ENCODE results near the gene TSFM.
A peak's percentile ranks its signal among the peaks of the same experiment; 100 is the strongest.

TSFM gene

DNA sequence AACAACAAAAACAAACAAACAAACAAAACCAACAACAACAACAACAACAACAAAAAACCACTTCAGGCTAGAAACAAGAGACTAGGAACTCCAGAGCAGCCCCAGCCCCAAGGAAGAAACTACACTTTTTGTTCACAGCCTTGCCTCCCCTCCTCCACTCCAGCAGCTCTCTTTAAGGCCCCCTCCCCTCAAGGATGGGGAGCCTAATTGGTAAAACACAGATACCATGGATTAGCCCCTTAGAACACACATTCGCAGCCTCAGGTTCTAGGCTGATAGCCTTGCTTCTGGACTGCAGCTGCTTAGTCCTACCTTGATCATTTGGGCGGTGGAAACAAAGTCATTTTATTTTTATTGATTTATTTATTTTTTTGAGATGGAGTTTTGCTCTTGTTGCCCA is 47.8 kb downstream of the TSFM start:
- H3K4me3 ChIP-seq (ENCODE audit: low read depth, low read length): no peak overlapping the region
- DNase-seq (ENCODE audit: low read depth): no peak
- TF ChIP-seq, protein P1, sequence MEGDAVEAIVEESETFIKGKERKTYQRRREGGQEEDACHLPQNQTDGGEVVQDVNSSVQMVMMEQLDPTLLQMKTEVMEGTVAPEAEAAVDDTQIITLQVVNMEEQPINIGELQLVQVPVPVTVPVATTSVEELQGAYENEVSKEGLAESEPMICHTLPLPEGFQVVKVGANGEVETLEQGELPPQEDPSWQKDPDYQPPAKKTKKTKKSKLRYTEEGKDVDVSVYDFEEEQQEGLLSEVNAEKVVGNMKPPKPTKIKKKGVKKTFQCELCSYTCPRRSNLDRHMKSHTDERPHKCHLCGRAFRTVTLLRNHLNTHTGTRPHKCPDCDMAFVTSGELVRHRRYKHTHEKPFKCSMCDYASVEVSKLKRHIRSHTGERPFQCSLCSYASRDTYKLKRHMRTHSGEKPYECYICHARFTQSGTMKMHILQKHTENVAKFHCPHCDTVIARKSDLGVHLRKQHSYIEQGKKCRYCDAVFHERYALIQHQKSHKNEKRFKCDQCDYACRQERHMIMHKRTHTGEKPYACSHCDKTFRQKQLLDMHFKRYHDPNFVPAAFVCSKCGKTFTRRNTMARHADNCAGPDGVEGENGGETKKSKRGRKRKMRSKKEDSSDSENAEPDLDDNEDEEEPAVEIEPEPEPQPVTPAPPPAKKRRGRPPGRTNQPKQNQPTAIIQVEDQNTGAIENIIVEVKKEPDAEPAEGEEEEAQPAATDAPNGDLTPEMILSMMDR (IDR thresholded peaks at IDR 0.05; ENCODE audit: low read depth, low read length, missing control alignments): no peak

DNA sequence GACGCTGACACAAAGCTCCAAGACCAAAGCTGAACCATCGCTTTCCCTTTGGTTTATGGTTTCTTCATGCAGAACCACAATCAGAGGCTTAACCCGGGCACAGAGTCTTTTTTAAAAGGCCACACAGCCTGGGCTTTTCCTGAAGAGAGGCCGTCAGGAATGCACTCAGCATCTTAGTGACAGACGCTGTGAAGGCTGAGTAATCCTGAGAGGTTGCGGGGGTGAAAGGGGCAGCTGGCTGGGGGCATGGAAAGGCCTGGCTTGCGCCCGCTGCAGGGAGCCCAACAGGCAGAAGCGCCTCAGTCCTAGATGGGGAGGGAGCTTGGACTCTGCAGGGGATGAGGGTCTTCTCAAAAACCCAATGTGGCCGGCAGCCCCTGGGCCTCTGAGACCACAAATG is 50.4 kb downstream of the TSFM start:
- H3K4me3 ChIP-seq (ENCODE audit: low read depth, low read length): no peak overlapping the region
- TF ChIP-seq, protein P1 (IDR thresholded peaks at IDR 0.05; ENCODE audit: low read depth, low read length, missing control alignments): no peak
- DNase-seq (ENCODE audit: low read depth): no peak

DNA sequence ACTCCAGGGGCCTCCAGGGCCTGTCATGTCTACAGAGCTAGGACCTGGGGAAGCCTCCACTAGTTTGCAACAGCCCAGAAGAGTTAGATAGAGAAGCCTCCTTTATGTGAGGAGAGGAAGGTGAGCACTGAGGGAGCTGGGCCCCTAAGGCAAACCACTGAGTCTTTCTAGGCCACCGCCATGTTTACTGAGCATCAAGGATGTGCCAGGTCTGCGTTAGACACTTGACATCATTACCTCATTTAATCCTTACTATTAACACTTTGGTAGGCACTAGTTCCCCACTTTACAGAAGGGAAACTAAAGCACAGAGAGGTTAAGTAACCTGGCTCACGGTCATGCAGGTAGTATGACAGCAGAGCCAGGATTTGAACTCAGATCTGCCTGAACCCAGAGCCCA is 51.1 kb downstream of the TSFM start:
- H3K4me3 ChIP-seq (ENCODE audit: low read depth, low read length): no peak overlapping the region
- TF ChIP-seq, protein P1 (IDR thresholded peaks at IDR 0.05; ENCODE audit: low read depth, low read length, missing control alignments): no peak
- no peak for DNase-seq (ENCODE audit: low read depth)

DNA sequence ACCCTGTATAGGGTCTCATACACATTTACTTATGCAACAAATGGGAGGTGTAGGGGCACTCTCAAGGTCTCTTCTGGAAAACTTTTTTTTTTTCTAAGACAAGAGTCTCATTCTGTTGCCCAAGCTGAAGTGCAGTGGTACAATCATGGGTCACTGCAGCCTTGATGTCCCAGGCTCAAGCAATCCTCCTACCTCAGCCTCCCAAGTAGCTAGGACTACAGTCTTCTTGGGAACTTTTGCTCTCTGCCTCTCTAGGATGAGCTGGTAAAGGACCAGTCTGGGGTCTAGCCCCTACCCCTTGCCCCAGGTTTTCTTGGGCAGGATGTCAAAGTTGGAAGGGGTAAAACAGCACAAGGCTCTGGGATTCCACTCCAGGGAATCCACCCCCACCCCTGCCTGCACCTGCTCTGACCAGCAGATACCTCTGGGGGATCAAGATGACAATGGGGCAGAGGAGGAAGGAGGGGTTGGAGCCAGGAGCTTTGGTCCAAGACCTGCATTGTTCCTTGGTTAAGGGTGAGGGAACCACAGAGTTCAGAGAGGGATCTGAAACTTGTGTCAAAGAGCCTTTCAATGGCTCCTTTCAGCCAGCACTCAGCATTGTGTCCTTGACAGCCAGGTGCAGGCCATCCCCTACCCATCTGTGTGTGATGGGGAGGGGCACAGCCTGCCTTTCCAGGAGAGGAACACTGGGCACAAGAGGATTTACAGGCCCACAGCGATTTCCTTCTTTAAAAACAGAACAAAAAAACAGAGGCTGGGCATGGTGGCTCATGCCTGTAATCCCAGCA is 51.7 kb downstream of the TSFM start:
- TF ChIP-seq, protein P1 (IDR thresholded peaks at IDR 0.05; ENCODE audit: low read depth, low read length, missing control alignments): no peak
- no peak overlapping the region for H3K4me3 ChIP-seq (ENCODE audit: low read depth, low read length)
- no peak for DNase-seq (ENCODE audit: low read depth)

DNA sequence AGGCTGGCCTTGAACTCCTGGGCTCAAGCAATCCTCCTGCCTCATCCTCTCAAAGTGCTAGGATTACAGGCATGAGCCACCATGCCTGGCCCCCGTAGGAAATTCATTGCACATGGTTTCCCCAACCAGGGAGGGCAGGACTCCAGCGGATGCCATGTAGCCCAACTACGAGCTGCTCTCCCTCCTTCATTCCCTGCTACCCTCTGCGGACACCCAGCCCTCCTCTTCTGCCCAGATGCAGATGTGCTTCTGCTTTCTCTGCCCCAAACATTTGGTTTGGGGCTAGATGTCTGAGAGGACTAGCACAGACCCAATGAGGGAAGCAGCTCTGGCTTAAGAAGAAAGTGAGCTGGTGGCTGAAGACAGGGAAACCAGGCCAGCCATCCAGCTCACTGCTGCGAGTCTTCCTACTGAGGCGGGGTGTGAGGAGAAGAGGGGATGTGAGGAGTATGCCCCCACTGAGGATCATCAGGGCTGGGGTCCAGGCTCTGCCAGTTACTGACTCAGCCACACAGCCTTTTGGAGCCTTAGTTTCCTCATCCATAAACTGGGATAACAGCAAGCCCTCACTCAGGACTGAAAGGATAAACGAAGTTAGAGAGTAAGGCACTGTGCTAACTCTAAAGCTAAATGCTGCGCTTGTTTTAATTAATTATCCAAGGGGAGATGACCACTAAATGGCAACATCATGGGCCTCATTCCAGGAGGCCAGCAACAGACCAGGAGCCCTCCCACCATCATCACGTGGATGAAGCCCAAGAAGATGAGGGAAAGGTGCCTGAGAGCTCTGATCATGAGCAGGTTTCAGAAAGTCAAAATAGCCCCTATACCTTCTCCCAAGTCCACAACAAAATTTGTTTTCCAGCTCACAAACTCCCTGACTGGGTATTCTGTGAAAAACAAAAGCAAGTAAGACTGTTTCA is 53.0 kb downstream of the TSFM start:
- TF ChIP-seq, protein P1 (IDR thresholded peaks at IDR 0.05; ENCODE audit: low read depth, low read length, missing control alignments): no peak
- DNase-seq (ENCODE audit: low read depth): no peak
- H3K4me3 ChIP-seq (ENCODE audit: low read depth, low read length): peak overlapping the region; percentile 11; the same call in 1 of the 2 replicates

DNA sequence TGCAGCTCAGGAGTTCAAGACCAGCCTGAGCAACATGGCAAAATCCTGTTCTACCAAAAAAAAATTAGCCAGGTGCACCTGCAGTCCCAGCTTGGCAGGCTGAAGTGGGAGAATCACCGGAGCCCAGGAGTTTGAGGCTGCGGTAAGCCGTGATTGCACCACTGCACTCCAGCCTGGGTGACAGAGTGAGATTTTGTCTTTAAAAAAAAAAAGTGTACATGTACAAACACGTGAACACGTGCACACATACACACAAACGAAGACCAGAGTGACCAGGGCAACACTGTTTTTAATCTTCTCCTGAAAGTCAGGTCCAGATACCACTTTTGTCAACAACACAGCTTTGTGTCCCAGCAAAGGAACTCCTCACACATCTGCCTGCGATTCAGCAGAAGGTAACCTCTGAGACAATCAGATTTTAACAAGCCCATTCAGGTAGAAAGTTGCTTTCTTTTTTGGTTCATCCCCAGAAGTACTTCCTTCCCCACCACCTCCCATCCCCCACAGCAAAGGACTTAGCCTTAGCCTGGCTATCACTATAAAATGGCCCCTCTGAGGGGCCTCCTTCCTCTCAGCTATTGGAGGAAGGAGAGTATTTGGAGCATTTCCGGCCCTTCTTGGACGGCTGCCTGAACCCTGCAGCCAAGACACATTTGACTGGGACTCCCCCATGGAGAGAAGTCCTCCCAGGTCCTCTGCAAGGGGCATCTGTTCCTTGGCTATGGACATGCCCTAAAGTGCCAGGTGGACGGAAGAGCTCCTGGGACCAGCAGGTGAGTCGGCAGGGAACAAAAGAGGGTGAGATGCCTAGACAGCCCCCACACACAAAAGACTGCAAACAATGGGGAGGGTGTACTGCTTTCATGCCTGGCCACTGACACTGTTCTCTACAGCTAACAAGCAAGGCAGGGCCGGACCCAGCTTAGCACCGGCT is 54.1 kb downstream of the TSFM start:
- TF ChIP-seq, protein P1 (IDR thresholded peaks at IDR 0.05; ENCODE audit: low read depth, low read length, missing control alignments): no peak
- no peak for DNase-seq (ENCODE audit: low read depth)
- peak overlapping the region; percentile 29; the same call in 1 of the 2 replicates for H3K4me3 ChIP-seq (ENCODE audit: low read depth, low read length)
